GM18870 (cell line): ENCODE results near the gene TMEM168.

Source experiments
- ATAC-seq: cut with Tn5 transposase; IDR thresholded peaks from one replicate; pipeline ENCODE4 v1.9.1; 2021; ENCODE audit warnings: moderate library complexity; ENCODE audit not compliant: unreplicated experiment

Gene TMEM168

GRCh38 chr7:112723416-112723815 is 66.8 kb downstream of the TMEM168 start:
- no peak for ATAC-seq

GRCh38 chr7:112721366-112721765 is 68.8 kb downstream of the TMEM168 start:
- no peak for ATAC-seq

GRCh38 chr7:112715525-112715924 is 74.7 kb downstream of the TMEM168 start:
- no peak for ATAC-seq

GRCh38 chr7:112714917-112715316 is 75.3 kb downstream of the TMEM168 start:
- no peak for ATAC-seq
